Choroid plexus epithelial cell (primary cell): ENCODE results near the gene CPN2.

ENCODE experiments used
- DNase-seq: peaks from one replicate; pipeline ENCODE4 v3.0.0-alpha.2; 2010; ENCODE audit warnings: low read depth
- H3K4me3 ChIP-seq: 2 replicates; pipeline ENCODE4 v1.5.1; 2011; ENCODE audit warnings: low read depth, mild to moderate bottlenecking, control low read depth, low read length, moderate library complexity
- CTCF ChIP-seq: conservative IDR thresholded peaks from 2 replicates; pipeline ENCODE4 v1.5.1; 2011; ENCODE audit warnings: low read depth, mild to moderate bottlenecking, control low read depth, inconsistent platforms, low read length, moderate library complexity

The CPN2 gene

DNA sequence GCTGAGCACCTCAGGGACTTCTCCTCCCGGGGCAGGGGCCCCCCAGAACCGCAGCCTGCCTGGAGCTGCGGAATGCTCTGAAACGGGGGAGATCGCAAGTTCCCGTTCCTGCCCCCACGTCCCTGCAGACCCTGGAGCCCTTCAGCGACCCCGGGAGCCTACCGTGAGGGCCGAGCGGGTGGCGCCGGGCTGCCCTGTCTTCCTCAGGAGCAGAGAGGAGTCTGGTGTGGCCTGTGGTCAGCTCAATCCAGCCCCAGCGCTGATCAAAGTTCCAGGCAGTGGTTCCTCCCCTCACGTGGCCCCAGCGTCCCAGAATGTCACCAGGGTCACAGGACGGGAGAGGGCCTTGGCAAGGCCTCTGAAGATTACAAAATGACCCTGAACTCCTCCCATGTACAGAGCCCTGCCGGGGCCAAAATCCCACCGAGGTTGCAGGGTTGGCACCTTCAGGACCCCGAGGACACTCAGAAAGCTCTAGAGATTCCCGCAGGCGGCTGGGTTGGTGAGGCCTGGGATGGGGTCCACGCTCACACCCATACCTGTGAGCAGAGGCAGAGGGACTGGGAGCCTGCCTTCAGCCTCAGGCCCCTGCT lies at the start of gene CPN2:
TSS of gene CPN2 (minus strand) at position 249 of the 593 bp plus-strand sequence. CDS start 8,626 bp downstream, outside the sequence.
- no peak for TF ChIP-seq CTCF
- DNase-seq: no peak
- H3K4me3 ChIP-seq: no peak within 1 kb of the TSS

- TF ChIP-seq CTCF: no peak
- DNase-seq: no peak
- no peak overlapping the region for H3K4me3 ChIP-seq
These were observed 48.8 kb upstream of the CPN2 start for GRCh38 chr3:194399874-194400411.

DNA sequence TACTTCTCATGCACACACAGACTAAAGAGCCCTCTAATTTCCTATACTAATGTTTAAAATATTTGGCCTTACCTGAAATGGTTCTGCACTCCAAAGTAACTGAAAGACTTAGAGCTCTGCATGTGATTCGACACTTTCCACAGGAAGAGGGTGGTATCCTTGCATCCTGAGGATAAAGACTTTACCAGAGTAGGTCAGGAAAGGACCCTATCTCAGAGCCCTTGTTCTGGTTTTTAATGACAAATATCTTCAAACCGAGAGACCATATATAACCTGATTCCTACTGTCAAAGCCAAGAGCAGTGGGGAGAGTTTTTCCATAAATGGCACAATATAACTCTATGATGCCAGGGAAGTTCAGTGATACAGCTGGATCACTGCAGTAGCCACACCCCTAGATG lies 48.0 kb upstream of the CPN2 start, which contains the start of gene GP5:
TSS of gene GP5 (minus strand) at position 101 of the 400 bp plus-strand sequence. CDS start 984 bp downstream, outside the sequence.
- H3K4me3 ChIP-seq: peak within 1 kb of the TSS; percentile 40
- TF ChIP-seq CTCF: no peak

DNA sequence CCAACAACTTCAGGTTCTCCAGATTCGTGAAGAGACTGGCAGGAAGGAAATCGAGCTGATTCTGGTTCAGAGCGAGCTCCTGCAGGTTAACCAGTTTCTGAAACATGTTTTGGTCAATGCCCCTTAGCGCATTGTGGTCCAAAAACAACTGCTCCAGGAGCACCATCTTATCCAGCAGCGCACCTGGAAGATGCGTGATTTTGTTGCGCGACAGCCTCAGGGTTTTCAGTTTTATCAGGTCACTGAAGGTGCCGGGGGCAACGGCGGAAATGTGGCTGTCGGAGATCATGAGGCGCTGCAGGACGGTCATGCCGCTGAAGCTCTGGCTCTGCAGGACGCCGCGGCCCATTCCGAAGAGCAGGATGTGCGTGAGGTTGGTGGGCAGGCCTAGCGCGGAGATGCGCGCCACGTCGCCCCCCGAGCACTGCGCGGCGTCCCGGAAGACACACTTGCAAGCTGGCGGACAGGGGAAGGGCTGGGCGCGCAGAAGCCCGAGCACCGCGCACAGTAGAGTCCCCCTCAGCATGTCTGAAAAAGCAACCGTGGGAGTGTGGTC lies 46.7 kb upstream of the CPN2 start:
- H3K4me3 ChIP-seq: peak overlapping the region; percentile 40
- peak; percentile 11 for DNase-seq

More for the DNA sequence above, 48.0 kb upstream of the CPN2 start, which contains the start of gene GP5:
- no peak for DNase-seq

DNA sequence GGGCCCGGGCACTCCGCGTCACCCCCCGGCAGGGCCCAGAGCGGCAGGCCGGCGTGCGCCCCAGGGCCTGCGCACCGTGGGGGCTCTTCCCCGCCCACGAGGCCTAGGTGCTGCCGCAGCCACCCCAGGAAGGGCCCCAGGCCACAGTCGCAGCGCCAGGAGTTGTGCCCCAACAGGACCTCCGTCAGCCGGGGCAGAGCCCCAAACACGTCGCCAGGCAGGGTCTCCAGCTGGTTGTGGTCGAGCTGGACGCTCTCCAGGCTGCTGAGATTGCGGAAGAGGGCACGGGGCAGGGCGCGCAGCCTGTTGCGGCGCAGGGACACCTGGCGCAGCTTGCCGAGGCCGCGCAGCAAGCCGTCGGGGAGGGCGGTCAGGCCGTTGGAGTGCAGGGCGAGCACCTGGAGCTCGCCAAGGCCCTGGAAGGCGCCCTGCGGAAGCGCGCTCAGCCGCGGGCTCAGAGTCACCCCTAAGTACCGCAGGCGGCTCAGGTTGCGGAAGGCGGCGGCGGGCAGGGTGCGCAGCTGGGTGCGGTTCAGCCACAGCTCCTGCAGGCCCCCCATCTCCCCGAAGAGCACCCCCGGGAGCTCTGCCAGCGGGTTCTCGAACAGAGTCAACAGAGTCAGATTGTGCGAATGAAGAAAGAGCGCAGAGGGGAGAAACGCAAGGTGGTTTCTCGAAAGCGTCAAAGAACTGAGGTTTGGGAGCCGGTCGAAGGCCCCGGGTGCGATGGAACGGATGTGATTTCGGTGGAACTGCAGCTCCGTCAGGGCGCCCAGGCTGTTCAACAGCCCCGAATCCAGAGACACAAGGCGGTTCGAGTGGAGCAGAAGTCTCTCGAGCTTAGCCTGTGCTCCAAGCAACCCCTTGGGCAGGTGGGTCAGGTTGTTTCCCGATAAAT lies 46.0 kb upstream of the CPN2 start:
- H3K4me3 ChIP-seq: no peak overlapping the region
- no peak for TF ChIP-seq CTCF
- peak; percentile 55 for DNase-seq

More for the DNA sequence above, 46.7 kb upstream of the CPN2 start:
- no peak for TF ChIP-seq CTCF

DNA sequence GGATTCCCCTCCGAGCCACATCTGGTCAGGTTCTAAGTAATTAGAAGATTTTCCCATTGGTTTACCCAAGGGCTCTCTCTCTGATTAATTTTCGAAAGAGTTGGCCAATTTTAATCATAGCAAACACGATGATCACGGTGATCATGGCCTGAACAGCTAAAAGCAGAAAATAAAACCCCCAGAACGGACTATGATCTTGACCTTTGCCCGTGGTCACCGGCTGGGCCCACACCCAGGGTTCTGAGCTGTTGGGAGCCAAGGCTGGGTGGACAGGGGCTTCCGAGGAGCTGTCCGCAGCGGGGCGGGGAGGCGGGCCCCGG lies 45.4 kb upstream of the CPN2 start:
- TF ChIP-seq CTCF: no peak
- H3K4me3 ChIP-seq: no peak overlapping the region

More for the DNA sequence above, 45.4 kb upstream of the CPN2 start:
- no peak for DNase-seq
